ENCODE results near the gene SELENOT.

Gene SELENOT

DNA sequence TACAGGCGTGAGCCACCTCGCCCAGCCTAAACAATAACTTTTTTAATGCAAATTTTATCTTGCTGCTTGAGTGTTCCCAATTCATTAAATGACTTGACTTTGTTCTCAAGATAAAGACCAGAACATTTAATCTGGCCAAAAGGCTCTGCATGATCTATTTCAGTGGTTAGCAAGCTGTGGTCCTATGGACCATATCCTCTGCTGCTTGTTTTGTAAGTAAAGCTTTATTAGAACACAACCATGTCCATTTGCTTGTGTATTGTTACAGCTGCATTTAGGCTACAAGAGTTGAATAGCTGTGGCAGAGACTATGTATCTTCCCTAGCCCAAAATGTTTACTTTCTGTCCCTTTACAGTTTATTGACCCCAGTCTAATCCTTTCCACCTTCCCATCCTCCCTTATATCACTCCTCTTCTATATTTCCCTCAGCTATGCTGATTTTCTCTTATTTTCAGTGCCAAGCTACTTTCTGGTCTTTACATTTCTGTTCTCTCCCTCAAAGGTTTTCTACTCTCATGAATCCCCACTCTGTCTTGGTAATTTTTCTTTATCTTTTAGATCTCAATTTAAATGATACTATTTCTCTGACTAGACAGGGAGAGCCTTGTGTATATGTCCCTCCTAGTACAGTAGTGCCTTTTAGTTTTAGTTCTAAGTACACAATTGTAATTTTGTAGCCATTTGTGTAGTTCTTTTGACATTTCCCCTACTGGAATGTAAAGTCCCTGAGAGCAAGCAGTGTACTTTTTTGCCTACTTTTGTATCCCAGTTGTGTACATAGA is 23.2 kb downstream of the SELENOT start:
- H3K9me3 ChIP-seq (ENCODE audit: control insufficient read depth, insufficient read depth, low read length), result no peaks in the 10 kb centered on the region
- no peak overlapping the region for H3K9ac ChIP-seq (ENCODE audit: low read depth, low read length)
- no peaks in the 10 kb centered on the region for H3K27me3 ChIP-seq (ENCODE audit: control insufficient read depth, insufficient read depth, low read length)
- H3K4me3 ChIP-seq (ENCODE audit: low read depth, low read length), result no peak overlapping the region
- H3K27ac ChIP-seq (ENCODE audit: low read depth, low read length), result no peak overlapping the region
- H3K4me1 ChIP-seq (ENCODE audit: control insufficient read depth, insufficient read depth, low read length), result peaks cover 5% of the 10 kb centered on the region
- peaks cover 60% of the 10 kb centered on the region for H3K36me3 ChIP-seq (ENCODE audit: control insufficient read depth, insufficient read depth, low read length)

DNA sequence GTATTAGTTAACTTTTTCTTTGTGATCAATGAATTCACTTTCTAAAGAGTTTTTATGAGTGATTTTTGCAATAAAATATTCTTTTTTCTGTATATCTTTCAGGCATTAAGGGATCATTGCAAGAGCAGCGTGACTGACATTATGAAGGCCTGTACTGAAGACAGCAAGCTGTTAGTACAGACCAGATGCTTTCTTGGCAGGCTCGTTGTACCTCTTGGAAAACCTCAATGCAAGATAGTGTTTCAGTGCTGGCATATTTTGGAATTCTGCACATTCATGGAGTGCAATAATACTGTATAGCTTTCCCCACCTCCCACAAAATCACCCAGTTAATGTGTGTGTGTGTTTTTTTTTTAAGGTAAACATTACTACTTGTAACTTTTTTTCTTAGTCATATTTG is 24.4 kb downstream of the SELENOT start:
- Histone ChIP-seq H3K27me3 (ENCODE audit: control insufficient read depth, insufficient read depth, low read length) (no peaks in the 10 kb centered on the region), H3K4me1 (ENCODE audit: control insufficient read depth, insufficient read depth, low read length) (no peaks in the 10 kb centered on the region), H3K36me3 (ENCODE audit: control insufficient read depth, insufficient read depth, low read length) (peaks cover 60% of the 10 kb centered on the region), H3K4me3 (ENCODE audit: low read depth, low read length) (no peak overlapping the region), H3K27ac (ENCODE audit: low read depth, low read length) (no peak overlapping the region), H3K9ac (ENCODE audit: low read depth, low read length) (no peak overlapping the region), H3K9me3 (ENCODE audit: control insufficient read depth, insufficient read depth, low read length) (no peaks in the 10 kb centered on the region)

DNA sequence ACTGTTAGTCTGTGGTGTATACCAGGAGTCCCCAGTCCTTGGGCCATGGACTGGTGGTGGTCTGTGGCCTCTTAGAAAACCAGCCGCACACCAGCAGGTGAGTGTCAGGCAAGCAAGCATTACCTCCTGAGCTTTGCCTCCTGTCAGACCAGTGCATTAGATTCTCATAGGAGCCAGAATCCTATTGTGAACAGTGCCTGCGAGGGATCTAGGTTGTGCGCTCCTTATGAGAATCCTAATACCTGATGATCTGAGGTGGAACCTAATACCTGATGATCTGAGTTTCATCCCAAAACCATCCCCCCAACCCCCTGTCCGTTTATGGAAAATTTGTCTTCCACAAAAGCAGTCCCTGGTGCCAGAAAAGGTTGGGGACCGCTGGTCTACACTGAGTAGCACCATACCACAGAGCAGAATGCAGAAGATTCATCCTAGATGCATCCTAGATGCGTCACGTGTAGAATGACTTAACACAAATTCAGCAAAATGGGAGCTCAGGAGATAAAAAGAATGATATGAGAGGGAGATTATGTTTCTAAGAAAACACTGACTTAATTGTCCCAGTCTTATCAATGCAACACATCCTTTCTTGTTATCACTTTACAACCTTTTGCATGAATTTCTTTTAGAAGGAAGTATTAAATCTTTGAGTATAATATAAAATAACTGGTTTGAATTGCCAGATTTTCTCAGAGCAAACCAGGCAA is 28.5 kb downstream of the SELENOT start:
- no peak overlapping the region for H3K27ac ChIP-seq (ENCODE audit: low read depth, low read length)
- H3K36me3 ChIP-seq (ENCODE audit: control insufficient read depth, insufficient read depth, low read length), result peaks cover 28% of the 10 kb centered on the region

DNA sequence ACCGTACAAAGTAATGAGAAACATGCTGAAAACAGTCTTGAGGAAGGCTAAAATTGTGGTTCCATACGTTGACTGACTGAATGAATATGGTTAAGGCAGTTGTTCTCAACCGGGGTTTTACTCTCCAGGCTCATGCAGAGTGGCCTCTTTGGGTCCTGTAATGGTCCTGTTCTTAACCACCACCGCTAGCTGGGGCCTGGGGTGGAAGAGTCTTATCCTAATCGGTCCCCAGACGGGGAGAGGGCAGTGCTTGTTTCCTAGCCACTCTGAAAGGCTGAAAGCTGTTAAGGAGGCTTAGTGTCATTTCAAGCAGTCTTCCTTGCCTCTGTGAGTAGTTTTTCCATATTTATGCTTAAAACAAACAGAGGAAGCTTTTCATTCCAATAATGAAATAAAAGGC is 32.0 kb downstream of the SELENOT start:
- Histone ChIP-seq H3K36me3 (ENCODE audit: control insufficient read depth, insufficient read depth, low read length) (peaks cover 3% of the 10 kb centered on the region; the same call in 1 of the 2 replicates), H3K27ac (ENCODE audit: low read depth, low read length) (peak overlapping the region; percentile 55), H3K9ac (ENCODE audit: low read depth, low read length) (no peak overlapping the region), H3K9me3 (ENCODE audit: control insufficient read depth, insufficient read depth, low read length) (no peaks in the 10 kb centered on the region), H3K27me3 (ENCODE audit: control insufficient read depth, insufficient read depth, low read length) (no peaks in the 10 kb centered on the region), H3K4me1 (ENCODE audit: control insufficient read depth, insufficient read depth, low read length) (0 out of 2 replicates have a peak, but pooled peaks cover 2% of the 10 kb centered on the region), H3K4me3 (ENCODE audit: low read depth, low read length) (no peak overlapping the region)

More for the DNA sequence above, 28.5 kb downstream of the SELENOT start:
- H3K27me3 ChIP-seq (ENCODE audit: control insufficient read depth, insufficient read depth, low read length), result no peaks in the 10 kb centered on the region
- no peak overlapping the region for H3K4me3 ChIP-seq (ENCODE audit: low read depth, low read length)
- no peaks in the 10 kb centered on the region for H3K9me3 ChIP-seq (ENCODE audit: control insufficient read depth, insufficient read depth, low read length)
- H3K9ac ChIP-seq (ENCODE audit: low read depth, low read length), result no peak overlapping the region
- 0 out of 2 replicates have a peak, but pooled peaks cover 2% of the 10 kb centered on the region for H3K4me1 ChIP-seq (ENCODE audit: control insufficient read depth, insufficient read depth, low read length)

DNA sequence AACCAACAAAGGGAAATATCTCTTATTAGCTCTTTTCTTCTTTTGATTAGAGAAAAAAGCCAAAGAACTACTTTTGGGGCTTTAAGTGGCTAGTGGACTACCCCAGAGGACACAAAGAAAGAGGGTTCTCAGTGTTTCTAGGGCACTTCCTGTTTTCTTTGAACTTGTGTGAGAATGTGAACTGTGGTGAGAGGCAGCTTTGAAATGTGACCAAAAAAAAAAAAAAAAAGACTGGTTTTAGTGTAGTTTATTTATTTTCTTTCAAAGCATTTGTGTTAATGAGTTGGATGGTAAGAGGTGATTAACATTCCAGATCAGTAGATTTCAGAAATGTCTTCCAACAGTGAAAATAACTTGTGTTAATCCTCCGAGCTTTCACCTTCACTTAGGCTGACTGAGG is 32.4 kb downstream of the SELENOT start:
- Histone ChIP-seq H3K27ac (ENCODE audit: low read depth, low read length) (peak overlapping the region; percentile 55), H3K27me3 (ENCODE audit: control insufficient read depth, insufficient read depth, low read length) (no peaks in the 10 kb centered on the region), H3K9me3 (ENCODE audit: control insufficient read depth, insufficient read depth, low read length) (no peaks in the 10 kb centered on the region), H3K4me1 (ENCODE audit: control insufficient read depth, insufficient read depth, low read length) (0 out of 2 replicates have a peak, but pooled peaks cover 2% of the 10 kb centered on the region), H3K36me3 (ENCODE audit: control insufficient read depth, insufficient read depth, low read length) (peaks cover under 1% of the 10 kb centered on the region; the same call in 1 of the 2 replicates), H3K9ac (ENCODE audit: low read depth, low read length) (no peak overlapping the region), H3K4me3 (ENCODE audit: low read depth, low read length) (no peak overlapping the region)

DNA sequence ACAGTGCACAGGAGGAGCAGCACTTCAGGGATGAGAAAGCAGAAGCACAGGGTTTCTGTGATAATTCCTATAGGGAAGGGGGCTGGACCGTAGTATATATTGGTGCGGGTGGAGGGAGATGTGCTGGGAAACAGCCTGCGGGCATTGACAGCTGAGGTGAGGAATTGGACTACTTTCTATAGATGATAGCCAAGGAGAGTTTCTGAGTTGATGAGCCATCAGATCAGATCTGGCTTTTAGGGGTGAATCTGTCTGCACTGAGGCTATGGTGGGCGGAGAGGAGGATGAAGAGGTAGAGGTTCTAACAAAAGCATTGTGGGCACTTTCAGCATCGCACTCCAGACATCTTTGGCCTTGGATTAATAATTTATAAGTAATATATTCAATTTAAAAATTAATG is 33.1 kb downstream of the SELENOT start:
- Histone ChIP-seq H3K27me3 (ENCODE audit: control insufficient read depth, insufficient read depth, low read length) (no peaks in the 10 kb centered on the region), H3K9me3 (ENCODE audit: control insufficient read depth, insufficient read depth, low read length) (no peaks in the 10 kb centered on the region), H3K36me3 (ENCODE audit: control insufficient read depth, insufficient read depth, low read length) (no peaks in the 10 kb centered on the region), H3K27ac (ENCODE audit: low read depth, low read length) (no peak overlapping the region), H3K4me1 (ENCODE audit: control insufficient read depth, insufficient read depth, low read length) (0 out of 2 replicates have a peak, but pooled peaks cover 2% of the 10 kb centered on the region), H3K4me3 (ENCODE audit: low read depth, low read length) (no peak overlapping the region), H3K9ac (ENCODE audit: low read depth, low read length) (no peak overlapping the region)

DNA sequence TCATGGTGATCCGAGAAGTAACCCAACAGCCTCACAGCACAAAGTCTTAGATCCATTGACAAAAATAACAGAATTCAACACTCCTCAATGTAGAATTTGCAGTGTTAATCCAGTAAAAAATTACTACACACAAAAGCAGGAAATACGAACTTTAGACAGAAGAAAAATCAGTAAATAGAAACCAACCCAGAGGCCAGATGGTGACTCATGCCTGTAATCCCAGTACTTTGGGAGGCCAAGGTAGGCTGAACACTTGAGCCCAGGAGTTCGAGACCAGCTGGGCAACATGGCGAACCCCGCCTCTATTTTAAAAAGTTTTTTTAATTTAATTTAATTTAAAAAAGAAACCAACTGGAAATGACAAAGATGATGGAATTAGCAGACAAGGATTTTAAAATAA is 36.1 kb downstream of the SELENOT start:
- Histone ChIP-seq H3K27me3 (ENCODE audit: control insufficient read depth, insufficient read depth, low read length) (no peaks in the 10 kb centered on the region), H3K36me3 (ENCODE audit: control insufficient read depth, insufficient read depth, low read length) (no peaks in the 10 kb centered on the region), H3K9ac (ENCODE audit: low read depth, low read length) (no peak overlapping the region), H3K4me3 (ENCODE audit: low read depth, low read length) (no peak overlapping the region), H3K9me3 (ENCODE audit: control insufficient read depth, insufficient read depth, low read length) (no peaks in the 10 kb centered on the region), H3K27ac (ENCODE audit: low read depth, low read length) (no peak overlapping the region), H3K4me1 (ENCODE audit: control insufficient read depth, insufficient read depth, low read length) (0 out of 2 replicates have a peak, but pooled peaks cover 2% of the 10 kb centered on the region)

DNA sequence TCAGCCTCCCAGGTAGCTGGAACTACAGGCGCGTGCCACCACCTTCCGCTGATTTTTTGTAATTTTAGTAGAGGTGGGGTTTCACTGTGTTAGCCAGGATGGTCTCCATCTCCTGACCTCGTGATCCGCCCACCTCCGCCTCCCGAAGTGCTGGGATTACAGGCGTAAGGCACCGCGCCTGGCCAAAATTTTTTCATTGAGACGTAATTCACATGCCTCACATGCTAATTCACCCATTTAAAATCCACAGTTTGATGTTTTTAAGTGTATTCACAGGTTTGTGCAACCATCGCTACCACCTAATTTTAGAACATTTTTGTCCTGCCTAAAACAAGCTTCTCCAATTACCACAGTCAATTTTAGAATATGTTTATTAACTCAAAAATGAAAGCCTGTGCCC is 37.1 kb downstream of the SELENOT start:
- no peak overlapping the region for H3K27ac ChIP-seq (ENCODE audit: low read depth, low read length)
- no peaks in the 10 kb centered on the region for H3K36me3 ChIP-seq (ENCODE audit: control insufficient read depth, insufficient read depth, low read length)
- 0 out of 2 replicates have a peak, but pooled peaks cover 2% of the 10 kb centered on the region for H3K4me1 ChIP-seq (ENCODE audit: control insufficient read depth, insufficient read depth, low read length)
- H3K27me3 ChIP-seq (ENCODE audit: control insufficient read depth, insufficient read depth, low read length), result no peaks in the 10 kb centered on the region
- no peaks in the 10 kb centered on the region for H3K9me3 ChIP-seq (ENCODE audit: control insufficient read depth, insufficient read depth, low read length)
- H3K4me3 ChIP-seq (ENCODE audit: low read depth, low read length), result no peak overlapping the region
- H3K9ac ChIP-seq (ENCODE audit: low read depth, low read length), result no peak overlapping the region

DNA sequence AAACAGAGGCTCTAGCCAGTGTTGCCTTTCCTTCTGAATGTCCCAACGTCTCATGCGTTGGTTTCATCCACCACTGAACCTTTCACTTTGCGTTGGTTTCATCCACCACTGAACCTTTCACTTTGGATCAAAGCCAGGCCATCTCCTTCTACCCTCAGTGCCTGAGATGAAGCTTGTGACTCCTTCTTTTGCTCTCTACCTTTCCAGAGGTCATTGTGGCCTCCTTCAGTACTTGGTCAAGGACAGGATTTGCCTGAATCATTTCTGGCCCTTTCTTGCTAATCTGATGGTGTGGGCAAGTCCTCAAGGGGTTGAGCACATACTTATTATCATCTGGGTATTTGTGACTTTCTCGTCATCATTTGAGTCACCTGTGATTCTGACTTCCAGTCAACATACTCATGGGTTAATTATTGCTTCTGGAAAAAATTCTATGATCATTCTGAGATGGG is 50.0 kb downstream of the SELENOT start:
- no peaks in the 10 kb centered on the region for H3K27me3 ChIP-seq (ENCODE audit: control insufficient read depth, insufficient read depth, low read length)
- no peak overlapping the region for H3K9ac ChIP-seq (ENCODE audit: low read depth, low read length)

DNA sequence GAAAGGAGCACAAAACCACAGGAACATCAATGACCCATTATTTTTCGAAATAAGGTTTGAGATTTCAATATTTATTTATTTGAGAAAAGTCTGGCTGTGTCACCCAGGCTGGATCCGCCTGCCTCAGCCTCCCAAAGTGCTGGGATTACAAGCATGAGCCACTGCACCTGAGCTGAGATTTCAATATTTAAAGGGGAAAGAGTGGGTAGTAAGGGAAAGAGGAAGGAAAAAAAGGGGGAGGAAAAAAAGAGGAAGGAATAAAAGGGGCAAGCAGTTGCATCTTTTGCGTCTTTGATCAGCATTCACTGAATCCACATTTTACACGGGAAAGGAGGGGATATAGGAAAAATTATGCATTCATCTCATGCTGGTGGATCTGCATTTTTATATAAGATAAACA is 53.2 kb downstream of the SELENOT start:
- no peak overlapping the region for H3K27ac ChIP-seq (ENCODE audit: low read depth, low read length)
- H3K27me3 ChIP-seq (ENCODE audit: control insufficient read depth, insufficient read depth, low read length), result no peaks in the 10 kb centered on the region
- no peak overlapping the region for H3K4me3 ChIP-seq (ENCODE audit: low read depth, low read length)
- H3K4me1 ChIP-seq (ENCODE audit: control insufficient read depth, insufficient read depth, low read length), result no peaks in the 10 kb centered on the region
- H3K9me3 ChIP-seq (ENCODE audit: control insufficient read depth, insufficient read depth, low read length), result no peaks in the 10 kb centered on the region
- H3K36me3 ChIP-seq (ENCODE audit: control insufficient read depth, insufficient read depth, low read length), result no peaks in the 10 kb centered on the region
- no peak overlapping the region for H3K9ac ChIP-seq (ENCODE audit: low read depth, low read length)

More for the DNA sequence above, 50.0 kb downstream of the SELENOT start:
- Histone ChIP-seq H3K9me3 (ENCODE audit: control insufficient read depth, insufficient read depth, low read length) (no peaks in the 10 kb centered on the region), H3K36me3 (ENCODE audit: control insufficient read depth, insufficient read depth, low read length) (no peaks in the 10 kb centered on the region), H3K27ac (ENCODE audit: low read depth, low read length) (no peak overlapping the region), H3K4me3 (ENCODE audit: low read depth, low read length) (no peak overlapping the region), H3K4me1 (ENCODE audit: control insufficient read depth, insufficient read depth, low read length) (no peaks in the 10 kb centered on the region)

Data from HUES48 (cell line).